GM18519 (cell line): ENCODE results near the gene PDE4D.
"Not testable (repeated sequence)": the region's sequence is repeated elsewhere in the genome, so short reads cannot be mapped to it uniquely, and the experiment has no call there.

ENCODE experiments used
- ATAC-seq: cut with Tn5 transposase; IDR thresholded peaks from one replicate; pipeline ENCODE4 v1.9.1; 2021; ENCODE audit warnings: mild to moderate bottlenecking, moderate library complexity; ENCODE audit not compliant: unreplicated experiment, low FRiP score

The PDE4D gene

GRCh38 chr5:59489551-59489950, 404.0 kb downstream of the PDE4D start:
- no peak for ATAC-seq

- ATAC-seq: no peak
These were observed 405.5 kb downstream of the PDE4D start for GRCh38 chr5:59487772-59488729.

- ATAC-seq: no peak
These were observed 406.3 kb downstream of the PDE4D start for GRCh38 chr5:59487068-59487686.

- ATAC-seq: no peak
These were observed 407.0 kb downstream of the PDE4D start for GRCh38 chr5:59486508-59486907.

GRCh38 chr5:59485629-59486439, 407.7 kb downstream of the PDE4D start:
- ATAC-seq: no peak

- no peak for ATAC-seq
These were observed 408.4 kb downstream of the PDE4D start for GRCh38 chr5:59485107-59485506.

- no peak for ATAC-seq
These were observed 408.9 kb downstream of the PDE4D start for GRCh38 chr5:59484618-59485017.

GRCh38 chr5:59483971-59484472, 409.5 kb downstream of the PDE4D start:
- no peak for ATAC-seq

- ATAC-seq: no peak
These were observed 414.4 kb downstream of the PDE4D start for GRCh38 chr5:59479086-59479485.

- no peak for ATAC-seq
These were observed 419.2 kb downstream of the PDE4D start for GRCh38 chr5:59474324-59474723.

GRCh38 chr5:59473611-59474010, 419.9 kb downstream of the PDE4D start:
- no peak for ATAC-seq

- ATAC-seq: no peak
These were observed 422.1 kb downstream of the PDE4D start for GRCh38 chr5:59471463-59471862.

GRCh38 chr5:59467969-59468368, 425.6 kb downstream of the PDE4D start:
- ATAC-seq: no peak

- ATAC-seq: no peak
These were observed 427.3 kb downstream of the PDE4D start for GRCh38 chr5:59466271-59466670.

GRCh38 chr5:59464969-59465368, 428.6 kb downstream of the PDE4D start:
- ATAC-seq: no peak

GRCh38 chr5:59463618-59464166, 429.8 kb downstream of the PDE4D start:
- ATAC-seq: not testable (repeated sequence)

GRCh38 chr5:59462956-59463355, 430.6 kb downstream of the PDE4D start:
- no peak for ATAC-seq

GRCh38 chr5:59460368-59461153, 433.0 kb downstream of the PDE4D start:
- ATAC-seq: no peak

- ATAC-seq: no peak
These were observed 434.4 kb downstream of the PDE4D start for GRCh38 chr5:59458966-59459729.
